HG02973 (cell line): ENCODE data around the gene PDZD2.

Source experiments
- ATAC-seq: cut with Tn5 transposase; IDR thresholded peaks from one replicate; pipeline ENCODE4 v1.9.1; 2021; ENCODE audit warnings: moderate library complexity; ENCODE audit not compliant: unreplicated experiment

PDZD2 gene

DNA sequence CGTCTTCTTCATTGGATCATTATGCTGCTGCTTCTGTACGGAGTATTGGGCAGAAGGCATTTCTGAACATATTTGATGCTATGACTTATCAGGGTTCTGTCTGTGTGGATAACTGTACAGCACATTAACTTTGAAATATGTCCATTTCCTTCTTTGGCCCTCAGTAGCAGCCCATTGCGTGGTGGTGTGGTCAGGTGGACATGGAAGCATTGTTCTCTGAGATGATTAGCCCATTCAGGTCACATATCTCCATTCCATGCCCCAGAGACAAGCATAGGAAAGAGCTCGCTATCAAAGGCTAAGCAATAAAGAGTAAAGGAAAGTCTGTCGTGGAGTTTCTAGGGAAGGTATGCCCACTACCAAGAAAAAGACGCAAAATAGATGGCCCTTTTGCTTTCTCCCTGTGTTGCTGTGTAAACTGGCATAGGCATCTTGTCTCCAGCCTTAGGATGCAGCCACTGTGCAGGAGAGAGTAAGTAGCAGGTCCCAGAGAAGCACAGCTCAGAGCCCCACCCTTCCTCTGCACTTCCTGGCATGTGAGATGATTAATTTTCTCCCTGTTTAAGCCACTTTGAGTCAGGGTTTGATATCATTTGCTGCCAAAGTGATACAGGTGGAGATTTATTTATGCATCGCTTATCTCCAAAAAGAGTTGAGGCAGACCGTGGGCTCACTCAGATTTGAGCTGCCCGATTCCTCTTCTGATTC is 221.9 kb downstream of the PDZD2 start:
- ATAC-seq: no peak

DNA sequence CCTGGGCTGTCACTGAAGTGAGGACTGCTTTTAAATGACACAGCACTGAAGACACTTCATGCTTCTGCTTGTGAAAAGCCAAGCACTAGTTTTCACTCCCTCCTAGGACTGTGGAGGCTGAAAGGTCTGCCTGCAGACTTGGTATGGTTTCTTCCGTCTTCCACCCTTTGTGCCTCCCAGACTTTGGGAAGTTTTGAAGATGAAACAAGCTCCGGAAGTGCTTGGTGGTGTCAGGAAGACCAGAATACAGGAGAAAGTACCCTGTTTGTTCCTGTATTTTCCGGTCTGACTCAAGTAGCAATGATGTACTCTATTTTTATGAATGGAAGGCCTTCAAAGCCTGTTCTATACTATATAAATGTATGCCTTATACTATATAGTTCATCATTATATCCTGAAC is 222.7 kb downstream of the PDZD2 start:
- no peak for ATAC-seq

DNA sequence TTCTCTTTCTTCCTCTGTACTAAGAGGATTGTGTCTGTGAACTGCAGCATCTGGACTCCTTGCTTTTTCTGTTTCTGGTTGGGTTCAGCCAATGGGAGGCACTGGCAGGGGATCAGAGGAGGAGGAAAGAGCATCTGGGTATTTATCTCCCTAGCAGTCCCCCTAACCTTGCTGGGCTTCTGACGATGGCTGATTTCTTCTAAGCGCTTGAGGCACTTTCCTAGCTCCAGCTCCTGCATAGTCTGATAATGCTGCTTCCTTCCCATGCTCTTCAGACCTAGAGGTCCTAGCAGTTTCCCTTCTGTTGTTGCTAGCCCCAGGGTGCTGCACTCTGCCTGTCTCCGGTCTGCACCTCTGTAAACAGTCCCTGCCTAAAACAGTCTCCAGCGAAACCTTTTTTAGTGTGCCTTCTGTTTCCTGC is 225.1 kb downstream of the PDZD2 start:
- ATAC-seq: no peak

DNA sequence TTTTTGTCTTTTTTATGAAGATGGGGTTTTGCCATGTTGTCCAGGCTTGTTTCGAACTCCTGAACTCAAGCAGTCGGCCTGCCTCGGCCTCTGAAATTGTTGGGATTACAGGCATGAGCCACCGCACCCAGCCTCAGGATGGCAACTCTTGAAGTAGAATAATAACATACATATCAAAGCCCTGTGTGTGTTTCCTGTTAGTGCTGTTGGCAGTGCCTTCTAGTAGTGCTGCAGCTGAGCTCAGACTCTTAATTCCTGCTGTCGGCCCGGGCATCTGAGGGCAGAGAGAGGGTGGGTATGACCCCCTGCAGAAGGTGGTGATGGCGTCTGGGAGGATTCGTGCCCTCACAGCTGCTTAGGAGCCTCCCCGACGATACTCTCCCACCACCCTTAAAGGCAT is 227.2 kb downstream of the PDZD2 start:
- ATAC-seq: no peak

DNA sequence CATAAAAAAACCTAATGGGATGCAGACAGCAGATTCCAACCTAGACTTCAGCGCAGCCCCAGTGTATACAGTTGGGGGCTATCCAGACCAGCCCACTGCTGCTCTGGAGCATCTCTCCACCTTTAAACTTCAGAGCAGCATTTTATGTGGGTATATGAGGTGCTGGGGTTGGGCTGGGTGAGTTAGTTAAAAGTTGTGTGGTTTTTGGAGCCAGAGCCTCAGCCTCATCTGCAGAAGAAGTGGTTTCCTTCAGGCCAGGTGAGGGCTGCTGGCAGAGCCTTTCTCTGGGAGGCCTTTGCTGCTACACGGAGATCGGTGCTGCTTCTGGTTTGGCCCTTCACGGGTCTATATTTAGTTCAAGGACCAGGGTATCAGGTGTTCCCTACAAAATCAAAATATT is 228.3 kb downstream of the PDZD2 start:
- ATAC-seq: no peak

DNA sequence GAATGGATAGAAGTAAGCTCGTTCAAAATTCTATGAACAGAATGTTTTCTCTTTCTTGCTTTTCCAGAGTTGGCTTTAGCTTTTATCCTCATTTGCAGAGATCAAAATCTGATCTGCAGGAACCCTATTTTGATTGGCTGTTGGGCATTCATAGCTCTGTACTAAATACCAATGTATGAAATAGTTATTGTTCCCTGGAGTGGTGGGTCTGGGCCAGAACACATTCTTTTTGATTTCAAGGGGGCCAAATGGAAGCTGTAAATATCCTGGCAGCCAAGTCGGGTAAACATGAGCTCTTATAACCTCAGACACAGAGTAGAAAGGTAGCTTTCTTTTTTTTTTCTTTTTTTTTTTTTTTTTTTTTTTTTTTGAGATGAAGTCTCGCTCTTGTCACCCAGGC is 241.5 kb downstream of the PDZD2 start:
- ATAC-seq: no peak

DNA sequence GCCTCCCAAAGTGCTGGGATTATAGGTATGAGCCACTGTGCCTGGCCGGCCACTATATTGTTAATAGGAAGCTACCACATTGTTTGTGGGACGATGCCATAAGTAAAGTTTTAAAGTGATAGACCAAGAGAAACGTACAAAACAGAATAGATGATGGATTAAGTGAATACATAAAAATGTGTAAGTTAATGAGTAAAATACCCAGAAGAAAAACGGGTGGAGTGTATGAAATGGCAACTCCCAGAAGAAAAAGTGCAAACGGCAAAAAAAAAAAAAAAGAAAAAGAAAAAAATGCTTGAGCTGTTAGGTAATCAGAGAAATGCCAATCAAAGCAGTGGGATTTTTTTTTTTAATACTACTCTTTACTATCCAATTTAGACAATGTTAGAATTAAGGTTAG is 246.0 kb downstream of the PDZD2 start:
- no peak for ATAC-seq

DNA sequence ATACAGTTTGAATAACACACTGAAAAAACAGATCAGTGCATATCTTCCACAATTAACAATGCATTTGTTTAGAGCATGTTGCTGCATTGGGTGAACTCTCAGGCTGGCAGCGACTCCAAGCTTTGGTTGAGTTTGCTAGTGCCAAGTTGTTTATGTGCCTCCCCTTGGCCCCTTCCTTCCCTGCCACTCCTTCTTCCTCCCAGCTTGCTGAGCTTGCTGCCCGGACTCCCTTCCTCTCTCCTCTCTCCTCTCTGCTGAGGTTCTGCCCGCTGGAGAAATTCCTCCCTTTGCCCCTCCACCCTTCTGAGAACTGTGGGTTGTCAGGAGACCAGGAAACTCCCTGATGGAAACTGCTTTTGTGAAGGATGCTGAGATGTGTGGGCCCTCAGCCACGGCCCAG is 247.3 kb downstream of the PDZD2 start:
- no peak for ATAC-seq

DNA sequence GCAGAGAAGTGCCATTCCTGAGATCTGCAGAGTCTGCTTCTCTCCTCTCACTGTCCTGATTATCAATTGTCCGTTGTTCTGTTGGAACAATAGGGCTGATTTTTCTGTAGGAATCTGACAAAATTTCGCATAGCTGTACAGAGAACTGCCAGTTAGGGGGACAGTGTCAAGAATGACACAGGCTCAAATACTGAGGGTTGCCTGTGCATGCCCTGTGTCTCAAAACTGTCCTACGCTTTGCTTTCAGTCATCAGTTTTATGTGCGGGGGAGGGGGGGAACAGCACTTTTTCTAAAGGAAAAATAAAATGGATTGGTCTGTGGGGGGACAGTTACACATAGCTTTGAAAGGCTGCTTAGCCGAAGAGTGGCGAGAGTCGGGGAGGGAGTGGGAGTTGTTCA is 248.6 kb downstream of the PDZD2 start:
- no peak for ATAC-seq

DNA sequence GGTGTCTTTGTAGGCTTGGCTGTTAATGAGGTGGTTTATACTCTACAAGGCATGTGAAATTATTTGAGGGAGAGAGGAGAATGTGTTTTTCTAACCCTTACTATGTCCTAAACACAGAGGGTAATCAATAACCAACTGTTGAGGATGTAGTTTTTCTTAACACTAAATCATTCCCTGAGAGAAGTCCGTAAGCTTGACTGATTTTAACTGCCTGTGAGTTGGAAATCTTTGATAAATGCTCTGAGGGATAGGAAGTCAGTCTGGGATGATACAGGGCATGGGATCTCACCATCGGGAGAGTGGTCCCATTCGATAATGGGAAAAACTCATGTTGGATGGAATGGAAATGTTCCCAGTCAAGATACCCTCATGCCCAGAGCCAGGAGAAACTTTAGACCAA is 249.6 kb downstream of the PDZD2 start:
- ATAC-seq: no peak

DNA sequence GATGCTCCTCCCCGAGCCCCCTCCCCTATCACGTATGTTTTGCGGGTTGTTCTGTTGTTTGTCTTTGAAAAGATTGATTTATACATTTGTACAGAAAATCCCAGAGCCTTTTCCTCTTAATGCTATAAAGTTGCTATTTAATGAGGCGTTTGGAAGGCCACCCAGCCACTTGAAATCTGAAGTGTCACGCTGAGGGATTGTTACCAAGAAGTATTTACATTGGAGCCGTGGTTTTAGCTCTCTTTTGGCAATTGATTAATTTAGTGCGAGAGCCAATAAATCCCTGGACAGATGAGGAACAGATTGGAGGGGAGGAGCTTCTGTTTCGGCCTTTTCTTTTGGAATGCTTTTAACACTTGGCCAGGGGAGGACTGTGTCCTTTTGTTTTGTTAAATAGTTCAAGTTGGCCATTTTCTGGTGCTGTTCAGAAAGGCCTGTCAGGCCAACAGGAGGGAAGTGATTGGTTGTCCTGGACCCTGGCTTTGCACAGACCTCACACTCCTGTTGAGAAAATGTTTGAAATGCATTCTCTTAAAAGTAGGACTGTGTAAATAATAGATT is 250.2 kb downstream of the PDZD2 start:
- ATAC-seq: no peak

DNA sequence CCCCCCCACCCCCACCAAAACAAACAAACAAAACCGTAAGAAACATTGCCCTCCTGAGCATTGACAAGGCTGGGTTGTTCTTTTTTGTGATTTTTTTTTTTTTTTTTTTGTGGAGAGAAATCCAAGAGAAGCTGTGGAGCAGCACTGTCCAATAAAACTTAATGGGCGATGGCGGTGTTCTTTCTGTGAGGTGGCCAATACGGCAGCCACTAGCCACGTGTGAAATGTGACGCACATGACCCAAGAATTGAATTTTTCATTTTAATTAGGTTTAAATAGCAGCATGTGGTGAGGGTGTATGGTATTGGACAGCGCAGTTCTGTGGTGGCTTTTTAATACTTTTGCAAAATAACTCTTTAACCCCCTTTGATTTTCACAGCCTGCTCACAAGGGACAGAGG is 251.1 kb downstream of the PDZD2 start:
- no peak for ATAC-seq

DNA sequence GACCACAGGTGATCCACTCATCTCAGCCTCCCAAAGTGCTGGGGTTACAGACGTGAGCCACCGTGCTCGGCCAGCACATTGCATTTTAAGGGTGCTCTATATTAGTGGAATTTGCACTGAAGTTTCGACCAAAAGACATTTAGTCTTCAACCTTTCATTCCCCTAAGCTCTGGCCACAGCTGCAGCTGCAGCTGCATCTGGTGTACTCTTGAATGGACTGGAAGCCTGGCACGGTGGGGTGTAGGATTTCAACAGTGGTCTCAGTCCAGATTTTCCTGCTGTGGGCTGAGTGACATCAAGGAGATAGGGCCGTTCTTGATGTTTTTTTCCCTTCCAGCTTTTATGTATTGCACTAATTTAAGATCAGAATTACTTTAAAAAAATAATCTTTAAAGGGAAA is 255.2 kb downstream of the PDZD2 start:
- ATAC-seq: no peak

DNA sequence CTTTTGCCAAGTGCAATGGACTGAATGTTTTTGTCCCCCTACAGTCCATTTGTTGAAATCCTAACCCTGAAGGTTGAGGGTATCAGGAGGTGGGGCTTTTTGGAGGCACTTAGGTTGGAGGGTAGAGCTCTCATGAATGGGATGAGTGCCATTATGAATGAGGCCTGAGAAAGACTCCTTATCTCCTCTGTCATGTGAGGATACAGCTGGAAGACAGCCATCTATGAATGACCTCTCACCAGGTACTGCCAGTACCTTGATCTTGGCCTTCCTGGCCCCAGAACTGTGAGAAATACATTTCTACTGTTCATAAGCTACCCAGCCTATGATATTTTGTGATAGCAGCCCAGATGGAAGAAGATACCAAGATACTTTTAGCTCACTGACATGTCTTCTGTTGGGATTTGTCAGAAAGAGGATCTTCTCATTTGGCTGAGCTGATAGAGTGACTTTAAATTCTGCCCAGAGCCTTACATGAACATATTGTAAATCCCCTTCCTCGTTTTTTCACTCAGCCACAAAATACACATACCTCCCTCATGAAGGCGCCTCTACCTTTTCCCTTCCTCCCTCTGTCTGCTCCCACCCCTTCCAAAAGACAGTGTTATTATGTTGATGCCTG is 256.4 kb downstream of the PDZD2 start:
- no peak for ATAC-seq

DNA sequence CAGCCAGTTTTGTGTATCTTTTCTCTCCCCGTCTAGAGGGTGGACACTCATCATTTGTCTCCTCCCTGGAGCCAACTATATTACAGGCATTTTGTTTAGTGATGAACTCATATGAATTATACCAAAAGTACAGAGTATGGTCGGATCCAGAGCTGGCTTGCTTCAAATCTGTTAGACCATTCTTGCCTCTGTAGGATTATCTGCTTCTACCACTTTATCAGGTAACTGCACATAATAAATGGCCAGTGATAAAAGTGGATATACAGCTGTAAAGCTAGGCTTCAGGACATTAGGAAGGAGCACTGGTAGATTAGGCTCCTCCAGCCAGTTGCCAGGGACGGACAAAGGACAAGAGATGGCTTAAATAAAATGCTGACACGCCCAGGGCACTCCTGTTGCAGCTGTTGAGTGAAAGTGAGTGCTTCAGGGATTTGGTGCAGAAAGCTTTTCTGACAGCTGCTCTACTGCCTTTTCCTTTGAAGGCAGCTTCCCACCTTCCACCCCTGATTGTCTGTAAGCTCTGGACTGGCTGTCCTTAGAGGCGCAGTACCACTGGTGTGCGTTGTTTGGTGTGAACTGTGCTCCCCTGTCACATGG is 259.2 kb downstream of the PDZD2 start:
- ATAC-seq: no peak

DNA sequence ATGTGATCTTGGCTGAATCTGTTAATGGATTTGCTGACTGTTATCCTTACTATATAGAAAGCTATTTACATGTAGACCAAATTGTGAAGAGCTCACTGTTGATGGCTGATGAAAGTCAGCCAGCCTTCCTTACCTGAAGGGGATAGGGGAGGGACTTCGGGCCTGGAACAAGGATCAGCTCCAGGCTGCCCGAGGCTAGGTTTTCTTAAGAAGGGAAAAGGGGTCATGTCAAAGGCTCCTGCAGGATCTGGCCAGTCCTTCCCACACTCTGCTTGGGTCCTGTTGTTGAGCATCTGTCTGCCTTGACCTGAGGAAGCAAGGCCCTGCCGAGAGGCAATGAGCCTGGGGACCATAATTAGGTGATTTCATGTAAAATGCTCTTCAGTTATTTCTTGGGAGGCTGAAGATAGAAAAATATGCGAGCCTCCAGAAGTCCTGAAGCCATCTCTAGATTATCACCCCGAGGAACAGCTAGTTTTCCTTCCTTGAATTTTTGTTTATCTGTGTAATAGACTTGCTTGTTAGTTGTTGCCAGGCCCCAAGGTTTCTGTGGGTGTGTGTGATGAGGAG is 261.4 kb downstream of the PDZD2 start:
- no peak for ATAC-seq

DNA sequence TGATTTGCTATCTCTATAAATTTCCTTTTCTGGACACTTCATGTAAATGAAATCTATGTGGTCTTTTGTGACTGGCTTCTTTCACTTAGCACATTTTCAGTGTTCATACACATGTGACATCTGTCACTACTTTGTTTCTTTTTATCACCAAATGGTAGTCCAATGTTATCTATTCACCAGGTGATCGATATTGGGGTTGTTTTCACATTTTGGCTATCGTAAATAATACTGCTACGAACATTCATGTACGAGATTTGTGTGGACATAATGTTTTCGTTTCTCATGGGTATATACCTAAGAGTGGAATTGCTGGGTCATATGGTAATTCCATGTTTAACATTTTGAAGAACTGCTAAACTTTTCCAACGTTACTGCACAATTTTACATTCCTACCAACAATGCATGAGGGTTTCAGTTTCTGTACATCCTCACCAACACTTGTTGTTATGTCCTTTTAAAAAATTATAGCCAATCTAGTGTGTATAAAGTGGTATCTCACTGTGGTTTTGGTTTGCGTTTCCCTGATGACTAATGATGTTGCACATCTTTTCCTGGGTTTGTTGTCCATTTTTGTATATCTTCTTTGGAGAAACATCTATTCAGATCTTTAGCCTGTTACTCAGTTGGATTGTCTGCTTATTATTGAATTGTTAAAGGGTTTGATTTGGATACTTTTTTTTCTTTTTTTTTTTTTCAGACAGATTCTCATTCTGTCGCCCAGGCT is 263.0 kb downstream of the PDZD2 start:
- ATAC-seq: no peak

DNA sequence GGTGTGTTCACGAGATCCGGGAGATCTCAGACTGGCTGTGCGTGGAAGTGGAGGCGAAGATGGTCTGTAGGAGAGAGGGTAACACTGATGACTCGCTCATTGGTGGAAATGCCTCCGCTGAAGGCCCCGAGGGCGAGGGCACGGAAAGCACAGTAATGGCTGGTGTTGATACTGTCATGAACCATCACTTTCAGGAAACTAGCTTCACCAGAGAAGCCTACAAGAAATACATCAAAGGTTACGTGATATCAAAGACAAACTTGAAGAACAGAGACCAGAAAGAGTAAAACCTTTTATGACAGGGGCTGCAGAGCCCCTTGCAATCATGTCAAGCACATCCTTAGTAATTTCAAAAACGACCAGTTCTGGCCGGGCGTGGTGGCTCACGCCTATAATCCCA is 269.5 kb downstream of the PDZD2 start:
- ATAC-seq: no peak

DNA sequence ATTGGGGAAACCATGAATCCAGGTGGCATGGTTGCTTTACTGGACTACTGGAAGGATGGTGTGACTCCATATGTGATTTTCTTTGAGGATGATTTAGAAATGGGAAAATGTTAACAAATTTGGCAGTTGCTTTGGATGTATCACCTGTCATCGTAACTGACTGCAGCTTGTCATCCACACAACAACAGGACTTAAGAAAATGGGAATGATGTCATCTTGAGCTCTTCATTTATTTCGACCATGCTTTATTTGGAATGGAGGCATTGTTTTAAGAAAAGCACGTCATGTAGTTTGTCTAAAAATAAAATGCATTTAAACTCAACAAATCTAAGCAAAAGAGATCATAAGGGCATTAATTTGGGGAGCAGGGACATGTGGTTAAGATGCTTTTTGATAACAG is 270.1 kb downstream of the PDZD2 start:
- no peak for ATAC-seq

DNA sequence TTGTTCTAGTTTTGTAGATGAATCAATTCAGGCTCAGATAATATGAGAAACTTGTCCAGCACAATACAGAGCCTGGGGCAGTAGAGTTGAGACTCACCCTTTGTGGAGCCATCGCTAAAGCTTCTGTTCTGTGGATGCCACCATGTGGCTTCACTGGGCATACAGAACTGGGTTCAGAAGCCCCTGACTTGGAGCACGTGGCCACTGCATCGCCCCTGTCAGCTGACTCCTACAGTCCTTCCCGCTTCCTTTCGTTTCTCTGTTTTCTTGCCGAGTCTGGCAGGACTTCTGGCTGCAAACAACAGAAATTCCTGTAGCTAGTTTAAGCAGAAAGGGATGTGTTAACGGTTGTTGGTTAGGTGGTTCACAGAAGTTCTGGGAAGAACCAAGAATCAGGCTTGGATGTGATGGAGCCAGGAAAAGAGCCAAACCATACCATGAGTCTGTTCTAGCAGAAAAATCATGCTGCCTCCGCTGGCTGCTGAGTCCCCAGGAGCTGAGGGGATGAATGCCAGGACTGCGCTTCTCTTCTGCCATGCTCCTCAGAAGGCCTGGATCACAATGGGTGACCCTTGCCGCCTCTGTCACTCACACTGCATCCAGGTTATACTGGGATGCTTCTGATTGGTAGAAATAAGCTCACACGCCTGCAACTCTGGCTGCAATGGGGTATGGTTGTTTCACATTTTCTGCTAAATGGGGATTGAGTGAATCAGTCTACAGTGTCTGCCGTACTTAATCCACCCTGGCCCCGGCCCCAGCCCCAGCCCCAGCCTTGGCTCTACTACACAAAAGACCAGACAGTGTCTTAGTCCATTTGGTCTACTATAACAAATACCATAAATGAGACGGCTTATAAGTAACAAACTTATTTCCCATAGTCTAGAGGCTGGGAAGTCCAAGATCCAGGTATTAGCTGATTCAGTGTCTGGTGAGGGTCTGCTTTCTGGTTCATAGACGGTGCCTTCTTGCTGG is 272.6 kb downstream of the PDZD2 start:
- no peak for ATAC-seq
